Lung (tissue), 12 donors: ENCODE data around the gene KCNG4. TPM values are rescaled to one million over a fixed set of nuclear protein-coding genes. Genes with fewer than 3 reads are reported as not detected.

ENCODE experiments used
- ATAC-seq: fragments of 200-7000 bp; cut with Tn5 transposase; one replicate; pipeline ENCODE4 v1.9.1; 2020; ENCODE audit warnings: moderate number of reproducible peaks; ENCODE audit not compliant: insufficient read depth, low FRiP score
- DNase-seq, 3 donors: peaks; one replicate each; pipeline ENCODE4 v3.0.0-alpha.2; 2013 to 2017
- H3K27ac ChIP-seq, 2 donors: one replicate each; pipeline ENCODE4 v1.5.1; 2013; ENCODE audit warnings: mild to moderate bottlenecking in 2 of 2, moderate library complexity in 2 of 2, control low read depth in 1 of 2, inconsistent platforms in 1 of 2, low read depth in 1 of 2, low read length in 1 of 2
- H3K27me3 ChIP-seq, 3 donors: one replicate each; pipeline ENCODE4 v1.5.1; 2013; ENCODE audit warnings: low read length in 2 of 3; ENCODE audit not compliant: control insufficient read depth in 3 of 3, insufficient read depth in 3 of 3
- H3K36me3 ChIP-seq, 4 donors: one replicate each; pipeline ENCODE4 v1.5.1; 2013; ENCODE audit warnings: low read length in 4 of 4, mild to moderate bottlenecking in 1 of 4, moderate library complexity in 1 of 4; ENCODE audit not compliant: control insufficient read depth in 4 of 4, insufficient read depth in 4 of 4
- H3K4me1 ChIP-seq, 5 donors: one replicate each; pipeline ENCODE4 v1.5.1; 2013; ENCODE audit warnings: low read length in 5 of 5, mild to moderate bottlenecking in 2 of 5, moderate library complexity in 1 of 5; ENCODE audit not compliant: control insufficient read depth in 5 of 5, insufficient read depth in 5 of 5
- H3K4me3 ChIP-seq: one replicate; pipeline ENCODE4 v1.5.1; 2013; ENCODE audit warnings: mild to moderate bottlenecking, control low read depth, moderate library complexity
- H3K9ac ChIP-seq, 2 donors: one replicate each; pipeline ENCODE4 v1.5.1; 2013; ENCODE audit warnings: low read length in 2 of 2, control low read depth in 1 of 2; ENCODE audit not compliant: insufficient read depth in 1 of 2
- H3K9me3 ChIP-seq, 4 donors: one replicate each; pipeline ENCODE4 v1.5.1; 2013; ENCODE audit warnings: low read length in 3 of 4, mild to moderate bottlenecking in 1 of 4, moderate library complexity in 1 of 4; ENCODE audit not compliant: control insufficient read depth in 4 of 4, insufficient read depth in 3 of 4
- WGBS, 2 donors: extraction: QIAGEN DNeasy Blood & Tissue Kit; methylation state at CpG; one replicate each; pipeline ENCODE4 v1.1.7; 2013; 5-methylcytosine and 5-hydroxymethylcytosine counted together
- polyA plus RNA-seq, 2 donors: library from polyadenylated mRNA; stranded (reverse); fragments of 200-250 nt; gene quantifications; one replicate each; pipeline ENCODE4 v1.2.1, GENCODE V29; 2013
- total RNA-seq, 2 donors: library from RNA; depleted of rRNA in 1 of 2; stranded (reverse); fragments of >200 nt in 1 of 2; gene quantifications; one replicate each; pipeline ENCODE4 v1.2.1, GENCODE V29; 2014 to 2021
- TF ChIP-seq, protein P1 (sequence below): IDR thresholded peaks from 2 replicates; pipeline ENCODE4 v1.5.1; 2012; ENCODE audit warnings: mild to moderate bottlenecking; ENCODE audit errors: control extremely low read depth, extremely low read depth
- donor health status: control.
- donor health status: control.
- donor health status: Bipolar disorder and iron deficiency.
- donor health status: healthy.
- donor health status: DM: yes; HTN: yes; CAD: no.

Gene KCNG4
- total and polyA plus RNA-seq, 4 donors, result not detected

DNA sequence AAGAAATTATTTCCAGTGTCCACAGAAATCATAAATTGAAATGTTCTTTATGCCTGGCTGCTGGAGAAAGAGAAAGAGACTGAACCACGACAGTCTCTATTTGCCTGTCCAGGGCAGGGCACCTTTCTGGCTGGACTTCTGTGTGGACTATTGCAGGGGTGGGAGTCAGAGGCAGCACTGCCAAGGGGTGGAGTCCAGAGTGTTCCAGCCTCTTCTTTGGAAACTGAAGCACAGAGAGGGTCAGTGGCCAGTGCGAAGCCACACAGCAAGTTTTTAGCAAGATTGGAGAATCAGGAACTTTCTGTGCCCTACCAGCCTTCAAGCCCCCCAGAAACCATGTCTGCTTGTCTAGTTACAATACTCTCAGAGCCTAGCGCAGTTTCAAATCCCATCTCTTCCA, 15.3 kb downstream of the KCNG4 start:
- WGBS, 2 donors, result 93% methylated on average over 3 of the region's 3 CpGs
- Histone ChIP-seq H3K36me3 (no peaks in the 10 kb centered on the region), H3K27ac (no peak overlapping the region), H3K27me3 (no peaks in the 10 kb centered on the region), H3K9me3 (no peaks in the 10 kb centered on the region), H3K9ac (no peak overlapping the region), H3K4me1 (peaks cover 0 to 2% (median 0%) of the 10 kb centered on the region in 5 donors), H3K4me3 (no peak overlapping the region)
- DNase-seq, result no peak
- ATAC-seq, result no peak
- TF ChIP-seq, protein P1, sequence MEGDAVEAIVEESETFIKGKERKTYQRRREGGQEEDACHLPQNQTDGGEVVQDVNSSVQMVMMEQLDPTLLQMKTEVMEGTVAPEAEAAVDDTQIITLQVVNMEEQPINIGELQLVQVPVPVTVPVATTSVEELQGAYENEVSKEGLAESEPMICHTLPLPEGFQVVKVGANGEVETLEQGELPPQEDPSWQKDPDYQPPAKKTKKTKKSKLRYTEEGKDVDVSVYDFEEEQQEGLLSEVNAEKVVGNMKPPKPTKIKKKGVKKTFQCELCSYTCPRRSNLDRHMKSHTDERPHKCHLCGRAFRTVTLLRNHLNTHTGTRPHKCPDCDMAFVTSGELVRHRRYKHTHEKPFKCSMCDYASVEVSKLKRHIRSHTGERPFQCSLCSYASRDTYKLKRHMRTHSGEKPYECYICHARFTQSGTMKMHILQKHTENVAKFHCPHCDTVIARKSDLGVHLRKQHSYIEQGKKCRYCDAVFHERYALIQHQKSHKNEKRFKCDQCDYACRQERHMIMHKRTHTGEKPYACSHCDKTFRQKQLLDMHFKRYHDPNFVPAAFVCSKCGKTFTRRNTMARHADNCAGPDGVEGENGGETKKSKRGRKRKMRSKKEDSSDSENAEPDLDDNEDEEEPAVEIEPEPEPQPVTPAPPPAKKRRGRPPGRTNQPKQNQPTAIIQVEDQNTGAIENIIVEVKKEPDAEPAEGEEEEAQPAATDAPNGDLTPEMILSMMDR, result no peak

DNA sequence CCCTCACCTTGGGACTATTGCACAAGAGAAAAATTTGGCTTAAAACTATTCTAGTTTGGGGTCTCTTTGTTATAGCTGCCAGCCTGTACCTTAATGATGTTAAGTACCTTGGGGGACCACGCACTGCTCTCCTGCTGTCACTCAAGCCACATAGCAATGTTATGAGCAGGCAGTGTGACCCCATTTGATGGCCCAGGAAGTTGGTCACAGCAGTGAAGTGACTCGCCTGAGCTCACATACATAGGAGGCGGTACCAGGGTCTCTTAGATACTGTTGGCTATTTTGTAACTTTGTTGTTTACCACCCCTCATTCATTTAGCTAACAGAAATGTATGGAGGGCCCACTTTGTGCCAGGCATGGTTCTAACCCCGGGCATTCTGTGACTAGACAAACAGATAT, 16.4 kb downstream of the KCNG4 start:
- TF ChIP-seq, protein P1, result no peak
- H3K4me1 ChIP-seq, result peaks cover 0 to 2% (median 0%) of the 10 kb centered on the region in 5 donors
- peaks cover 0 to 5% (median 0%) of the 10 kb centered on the region in 3 donors for H3K27me3 ChIP-seq
- no peak overlapping the region for H3K9ac ChIP-seq
- H3K27ac ChIP-seq, result no peak overlapping the region
- H3K9me3 ChIP-seq, result no peaks in the 10 kb centered on the region
- ATAC-seq (no peak), DNase-seq (no peak)
- H3K36me3 ChIP-seq, result no peaks in the 10 kb centered on the region
- no peak overlapping the region for H3K4me3 ChIP-seq
- WGBS, 2 donors, result 88 to 92% methylated on average over 4 of the region's 4 CpGs

- no peak for DNase-seq
- Histone ChIP-seq H3K9me3 (no peaks in the 10 kb centered on the region), H3K9ac (no peak overlapping the region), H3K36me3 (no peaks in the 10 kb centered on the region), H3K27me3 (peaks cover 0 to 5% (median 0%) of the 10 kb centered on the region in 3 donors), H3K4me3 (no peak overlapping the region), H3K27ac (no peak overlapping the region), H3K4me1 (no peaks in the 10 kb centered on the region)
- no peak for ATAC-seq
- 96 to 100% methylated on average over 1 of the region's 1 CpG for WGBS, 2 donors
- TF ChIP-seq, protein P1, result no peak
These were observed 19.0 kb downstream of the KCNG4 start for GRCh38 chr16:84220851-84221250.

- DNase-seq, result no peak
- no peaks in the 10 kb centered on the region for H3K36me3 ChIP-seq
- 70 to 72% methylated on average over 6 of the region's 6 CpGs for WGBS, 2 donors
- no peak for ATAC-seq
- H3K27me3 ChIP-seq, result peaks cover 0 to 5% (median 0%) of the 10 kb centered on the region in 3 donors
- no peaks in the 10 kb centered on the region for H3K4me1 ChIP-seq
- TF ChIP-seq, protein P1, result no peak
- H3K27ac ChIP-seq, result no peak overlapping the region
- no peak overlapping the region for H3K4me3 ChIP-seq
- no peaks in the 10 kb centered on the region for H3K9me3 ChIP-seq
- no peak overlapping the region for H3K9ac ChIP-seq
These were observed 20.9 kb downstream of the KCNG4 start for GRCh38 chr16:84218956-84219355.
